Measurements from ENCODE around the gene COL8A1. TPM values are rescaled to one million over a fixed set of nuclear protein-coding genes. Genes with fewer than 3 reads are reported as not detected.
A peak's percentile ranks its signal among the peaks of the same experiment; 100 is the strongest.

COL8A1 gene
- total RNA-seq, 1 donor from 2014 or later, result 23.1 TPM

DNA sequence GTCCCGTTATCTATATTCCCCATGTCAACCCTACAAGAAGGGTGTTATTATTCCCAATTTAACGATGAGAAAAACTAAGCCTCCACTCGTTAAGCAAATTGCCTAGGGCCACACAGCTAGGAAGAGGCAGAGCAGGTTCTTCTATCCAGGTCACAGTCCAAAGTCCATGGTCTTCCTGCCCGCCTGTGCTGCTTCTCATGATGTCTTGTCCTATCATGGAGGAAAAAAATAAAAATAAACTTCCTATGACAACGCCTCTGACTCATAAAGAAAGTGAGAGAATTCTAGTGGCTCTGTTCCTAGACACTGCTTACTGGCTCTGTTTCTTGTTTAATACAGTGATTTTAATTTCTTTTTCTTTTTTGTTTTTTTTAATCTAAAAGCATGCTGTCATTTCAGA lies 9.7 kb downstream of the COL8A1 start:
- DNase-seq (ENCODE audit: extremely low spot score in 2 of 2), result no peak
- H3K36me3 ChIP-seq, result no peaks in the 10 kb centered on the region
- no peak overlapping the region for H3K27ac ChIP-seq
- no peak overlapping the region for H3K4me3 ChIP-seq
- TF ChIP-seq, protein P1, sequence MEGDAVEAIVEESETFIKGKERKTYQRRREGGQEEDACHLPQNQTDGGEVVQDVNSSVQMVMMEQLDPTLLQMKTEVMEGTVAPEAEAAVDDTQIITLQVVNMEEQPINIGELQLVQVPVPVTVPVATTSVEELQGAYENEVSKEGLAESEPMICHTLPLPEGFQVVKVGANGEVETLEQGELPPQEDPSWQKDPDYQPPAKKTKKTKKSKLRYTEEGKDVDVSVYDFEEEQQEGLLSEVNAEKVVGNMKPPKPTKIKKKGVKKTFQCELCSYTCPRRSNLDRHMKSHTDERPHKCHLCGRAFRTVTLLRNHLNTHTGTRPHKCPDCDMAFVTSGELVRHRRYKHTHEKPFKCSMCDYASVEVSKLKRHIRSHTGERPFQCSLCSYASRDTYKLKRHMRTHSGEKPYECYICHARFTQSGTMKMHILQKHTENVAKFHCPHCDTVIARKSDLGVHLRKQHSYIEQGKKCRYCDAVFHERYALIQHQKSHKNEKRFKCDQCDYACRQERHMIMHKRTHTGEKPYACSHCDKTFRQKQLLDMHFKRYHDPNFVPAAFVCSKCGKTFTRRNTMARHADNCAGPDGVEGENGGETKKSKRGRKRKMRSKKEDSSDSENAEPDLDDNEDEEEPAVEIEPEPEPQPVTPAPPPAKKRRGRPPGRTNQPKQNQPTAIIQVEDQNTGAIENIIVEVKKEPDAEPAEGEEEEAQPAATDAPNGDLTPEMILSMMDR (IDR thresholded peaks at IDR 0.05), result no peak
- TF ChIP-seq POLR2A (IDR thresholded peaks at IDR 0.05) (no peak), POLR2AphosphoS5 (IDR thresholded peaks at IDR 0.05; ENCODE audit: insufficient read depth in 1 of 2, low read depth in 1 of 2) (peak in 1 of 2 donors; percentile 10)
- H3K4me1 ChIP-seq, result peaks cover 13% of the 10 kb centered on the region
- no peaks in the 10 kb centered on the region for H3K27me3 ChIP-seq
- intact Hi-C loops (cut with DNase I), result no loop called here
- no peaks in the 10 kb centered on the region for H3K9me3 ChIP-seq

DNA sequence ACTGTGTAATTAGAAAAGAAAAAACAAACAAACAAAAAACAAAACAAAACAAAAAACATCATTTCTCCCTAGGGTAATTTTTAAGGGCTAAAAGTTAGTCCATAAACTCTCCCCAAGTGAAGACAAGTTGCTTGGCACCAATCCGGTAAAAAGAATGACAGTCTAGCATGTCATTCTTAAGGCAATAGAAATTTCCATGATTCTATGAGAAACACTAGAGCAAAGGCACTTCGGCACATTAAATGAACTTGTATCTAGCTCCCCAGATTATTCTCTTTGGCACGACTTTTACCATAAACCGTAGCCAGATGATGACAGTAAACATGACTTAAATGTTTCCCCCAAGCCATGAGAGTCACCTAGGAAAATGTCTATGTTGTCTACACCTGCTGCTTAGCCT lies 10.1 kb downstream of the COL8A1 start:
- intact Hi-C loops (cut with DNase I), result no loop called here
- no peak overlapping the region for H3K27ac ChIP-seq

DNA sequence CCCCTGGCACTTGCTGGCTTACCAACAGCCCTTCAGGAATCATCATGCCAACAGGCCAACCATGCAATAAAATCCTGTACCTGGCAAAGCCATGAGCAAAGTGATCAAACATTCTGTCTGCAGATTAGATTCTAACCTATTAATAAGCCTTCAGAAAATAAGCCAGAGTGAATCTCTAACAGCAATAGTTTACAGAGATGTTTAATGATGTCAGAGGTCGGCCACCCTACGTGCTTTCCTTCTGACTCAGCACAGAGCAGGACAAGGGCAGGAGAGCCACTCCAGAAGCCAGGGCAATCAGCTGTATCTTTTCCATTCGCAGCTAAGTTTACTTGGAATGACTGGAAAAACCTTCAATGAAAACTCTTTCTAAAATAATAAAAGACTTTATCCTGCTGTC lies 13.1 kb downstream of the COL8A1 start:
- H3K27me3 ChIP-seq, result no peaks in the 10 kb centered on the region
- peaks cover 6% of the 10 kb centered on the region for H3K4me1 ChIP-seq
- TF ChIP-seq POLR2A (IDR thresholded peaks at IDR 0.05) (no peak), POLR2AphosphoS5 (IDR thresholded peaks at IDR 0.05; ENCODE audit: insufficient read depth in 1 of 2, low read depth in 1 of 2) (no peak)
- TF ChIP-seq, protein P1 (IDR thresholded peaks at IDR 0.05), result no peak
- intact Hi-C loops (cut with DNase I), result no loop called here
- DNase-seq (ENCODE audit: extremely low spot score in 2 of 2), result no peak
- no peaks in the 10 kb centered on the region for H3K9me3 ChIP-seq
- no peaks in the 10 kb centered on the region for H3K36me3 ChIP-seq
- no peak overlapping the region for H3K27ac ChIP-seq
- H3K4me3 ChIP-seq, result no peak overlapping the region

More for the DNA sequence above, 10.1 kb downstream of the COL8A1 start:
- peaks cover 13% of the 10 kb centered on the region for H3K4me1 ChIP-seq
- no peaks in the 10 kb centered on the region for H3K27me3 ChIP-seq
- no peaks in the 10 kb centered on the region for H3K9me3 ChIP-seq
- DNase-seq (ENCODE audit: extremely low spot score in 2 of 2), result no peak
- H3K4me3 ChIP-seq, result no peak overlapping the region
- no peaks in the 10 kb centered on the region for H3K36me3 ChIP-seq
- TF ChIP-seq, protein P1 (IDR thresholded peaks at IDR 0.05), result no peak
- no peak for TF ChIP-seq POLR2AphosphoS5 (IDR thresholded peaks at IDR 0.05; ENCODE audit: insufficient read depth in 1 of 2, low read depth in 1 of 2)
- TF ChIP-seq POLR2A (IDR thresholded peaks at IDR 0.05), result no peak

DNA sequence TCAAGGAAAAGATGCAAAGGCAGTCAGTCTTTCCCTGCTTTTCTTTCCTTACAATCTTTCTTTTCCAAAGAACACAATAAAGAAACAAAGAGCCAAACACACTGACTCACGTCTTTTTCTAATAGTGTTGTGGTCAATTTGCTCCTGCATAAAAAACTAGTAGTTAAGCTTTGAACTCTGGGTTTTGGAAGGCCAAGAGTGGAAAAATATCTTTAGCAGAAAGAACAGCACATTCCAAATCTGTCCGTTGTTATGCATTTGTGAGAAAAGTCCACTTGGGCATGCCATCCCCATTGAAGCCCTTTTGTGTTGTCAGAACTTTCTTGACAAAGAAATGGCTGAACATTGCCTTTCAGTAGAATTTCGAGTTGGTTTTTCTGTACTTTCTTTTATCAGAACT lies 18.2 kb downstream of the COL8A1 start:
- Histone ChIP-seq H3K27me3 (no peaks in the 10 kb centered on the region), H3K36me3 (no peaks in the 10 kb centered on the region), H3K9me3 (no peaks in the 10 kb centered on the region), H3K27ac (no peak overlapping the region), H3K4me1 (no peaks in the 10 kb centered on the region), H3K4me3 (no peak overlapping the region)
- DNase-seq (ENCODE audit: extremely low spot score in 2 of 2), result no peak
- intact Hi-C loops (cut with DNase I), result no loop called here
- TF ChIP-seq POLR2AphosphoS5 (IDR thresholded peaks at IDR 0.05; ENCODE audit: insufficient read depth in 1 of 2, low read depth in 1 of 2) (no peak), POLR2A (IDR thresholded peaks at IDR 0.05) (no peak)
- TF ChIP-seq, protein P1 (IDR thresholded peaks at IDR 0.05), result no peak

DNA sequence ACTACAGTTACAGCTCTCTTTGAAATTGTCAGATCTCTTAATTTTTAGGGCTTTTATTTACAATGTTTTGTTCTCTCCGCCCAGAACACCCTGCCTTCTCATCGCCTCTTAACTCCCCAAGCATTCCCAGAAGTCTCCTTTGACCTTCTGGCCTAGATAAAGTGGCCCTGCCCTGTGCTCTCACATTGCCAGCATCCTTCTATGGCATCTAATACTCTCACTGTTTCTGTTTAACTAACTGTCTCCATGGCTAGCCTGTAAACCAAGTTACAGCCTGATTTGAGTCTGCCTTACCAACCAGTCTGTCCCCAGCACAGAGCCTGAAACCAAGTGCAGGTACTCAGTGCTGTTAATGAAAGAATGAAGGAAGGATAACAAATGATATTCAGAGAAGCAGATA lies 19.9 kb downstream of the COL8A1 start:
- no peaks in the 10 kb centered on the region for H3K9me3 ChIP-seq

More for the DNA sequence above, 19.9 kb downstream of the COL8A1 start:
- DNase-seq (ENCODE audit: extremely low spot score in 2 of 2), result no peak
- Histone ChIP-seq H3K4me3 (no peak overlapping the region), H3K27me3 (no peaks in the 10 kb centered on the region), H3K4me1 (no peaks in the 10 kb centered on the region), H3K36me3 (no peaks in the 10 kb centered on the region), H3K27ac (no peak overlapping the region)
- TF ChIP-seq, protein P1 (IDR thresholded peaks at IDR 0.05), result no peak
- TF ChIP-seq POLR2AphosphoS5 (IDR thresholded peaks at IDR 0.05; ENCODE audit: insufficient read depth in 1 of 2, low read depth in 1 of 2) (no peak), POLR2A (IDR thresholded peaks at IDR 0.05) (no peak)
- intact Hi-C loops (cut with DNase I), result no loop called here

Data from vagina (tissue), 2 donors.